SIG-M5 treated with dmso at 0.1 percent for 504 hours (cell line): Measurements from ENCODE around the gene ANAPC2.
"Not testable (repeated sequence)": the region's sequence is repeated elsewhere in the genome, so short reads cannot be mapped to it uniquely, and the experiment has no call there.

Source experiments
- DNase-seq: peaks from one replicate; lab custom pipeline; 2025; ENCODE audit not compliant: unreplicated experiment; lab: John Stamatoyannopoulos, UW

The ANAPC2 gene

GRCh38 chr9:137148242-137148641, 40.1 kb downstream of the ANAPC2 start:
- DNase-seq = no peak

- DNase-seq = no peak
These were observed 40.6 kb downstream of the ANAPC2 start for GRCh38 chr9:137147793-137148160.

GRCh38 chr9:137147091-137147792, 41.1 kb downstream of the ANAPC2 start:
- DNase-seq = no peak

GRCh38 chr9:137146527-137146918, 41.8 kb downstream of the ANAPC2 start:
- DNase-seq = no peak

GRCh38 chr9:137145731-137146526, 42.4 kb downstream of the ANAPC2 start:
- DNase-seq = no peak

- DNase-seq = no peak
These were observed 44.9 kb downstream of the ANAPC2 start for GRCh38 chr9:137143459-137143858.

- no peak for DNase-seq
These were observed 46.1 kb downstream of the ANAPC2 start for GRCh38 chr9:137141976-137142936.

- no peak for DNase-seq
These were observed 47.1 kb downstream of the ANAPC2 start for GRCh38 chr9:137141050-137141810.

- DNase-seq = no peak
These were observed 48.0 kb downstream of the ANAPC2 start for GRCh38 chr9:137140151-137141012.

- no peak for DNase-seq
These were observed 48.8 kb downstream of the ANAPC2 start for GRCh38 chr9:137139468-137140150.

- no peak for DNase-seq
These were observed 49.5 kb downstream of the ANAPC2 start, which contains the start of gene GRIN1 for GRCh38 chr9:137138722-137139467. GRIN1 (plus strand) TSS chr9:137139154; CDS start chr9:137139487, 333 bp downstream.

- DNase-seq = no peak
These were observed 50.2 kb downstream of the ANAPC2 start for GRCh38 chr9:137138058-137138721.

- no peak for DNase-seq
These were observed 51.3 kb downstream of the ANAPC2 start for GRCh38 chr9:137136881-137137607.

GRCh38 chr9:137136261-137136880, 52.0 kb downstream of the ANAPC2 start:
- DNase-seq = no peak

GRCh38 chr9:137135154-137135553, 53.2 kb downstream of the ANAPC2 start:
- not testable (repeated sequence) for DNase-seq

- DNase-seq = no peak
These were observed 54.2 kb downstream of the ANAPC2 start for GRCh38 chr9:137134191-137134590.
